HepG2 (cell line): ENCODE results near the gene BRAT1. TPM values are rescaled to one million over a fixed set of nuclear protein-coding genes. Genes with fewer than 3 reads are reported as not detected.

Source experiments
- ATAC-seq: fragments of 200-7000 bp; cut with Tn5 transposase; 3 replicates; pipeline ENCODE4 v1.9.1; 2020; ENCODE audit warnings: mild to moderate bottlenecking, moderate library complexity
- BruUV-seq: library from RNA; stranded (reverse); fragments of 400-500 nt; replicated peaks from 2 replicates; lab custom pipeline; 2021; lab: Mats Ljungman, UMichigan
- CTCF ChIA-PET: fragments of 300-600 bp; formaldehyde crosslinking; extraction: SDS; loops from one replicate; lab custom pipeline; 2021; ENCODE audit warnings: low total read pairs, inconsistent platforms, low intra/inter-chr PET ratio; lab: Yijun Ruan, JAX
- POLR2A ChIA-PET: fragments of 350-600 bp; sonication (Branson Sonifier 250); formaldehyde crosslinking; loops from one replicate; lab custom pipeline; 2020; ENCODE audit warnings: antibody characterized with exemption, inconsistent platforms; lab: Yijun Ruan, JAX
- DNase-seq: peaks from one replicate; pipeline ENCODE4 v3.0.0-alpha.2; 2015; ENCODE audit warnings: low spot score
- FAIRE-seq: peaks from 3 replicates; lab custom pipeline; 2011; peaks lifted over from hg19 to GRCh38; lab: Jason Lieb, UNC
- H2AFZ ChIP-seq: one replicate; pipeline ENCODE4 v1.6.1; 2011; ENCODE audit warnings: low read length, inconsistent platforms
- H3K27ac ChIP-seq: fragments of 300-600 bp; 3 replicates; pipeline ENCODE4 v1.8.0; 2011; ENCODE audit warnings: mixed run types, mild to moderate bottlenecking, mixed read lengths, low read length, inconsistent platforms; ENCODE audit not compliant: insufficient read depth; ENCODE audit errors: extremely low read length
- H3K27me3 ChIP-seq, 2 experiments: fragments of 200-600 bp in 1 of 2; 2 replicates in 1 of 2; 3 replicates in 1 of 2; pipeline versions ENCODE4 v1.6.0 to v1.8.0; 2011; ENCODE audit warnings: low read length in 2 of 2, mild to moderate bottlenecking in 2 of 2, moderate library complexity in 2 of 2, inconsistent platforms in 1 of 2; ENCODE audit not compliant: insufficient read depth in 2 of 2, control insufficient read depth in 1 of 2
- H3K36me3 ChIP-seq, 2 experiments: fragments of 200-600 bp in 1 of 2; replicated peaks in 1 of 2; 2 replicates in 1 of 2; 3 replicates in 1 of 2; pipeline versions ENCODE4 v1.5.1 to v1.8.0; 2011; ENCODE audit warnings: low read length in 2 of 2, inconsistent platforms in 1 of 2; ENCODE audit not compliant: insufficient read depth in 2 of 2, control insufficient read depth in 1 of 2
- H3K4me1 ChIP-seq: 2 replicates; pipeline ENCODE4 v1.5.1; 2012; ENCODE audit warnings: low read length, inconsistent platforms; ENCODE audit not compliant: insufficient read depth
- H3K4me2 ChIP-seq: 2 replicates; pipeline ENCODE4 v1.6.0; 2011; ENCODE audit warnings: low read depth, low read length, inconsistent platforms
- H3K4me3 ChIP-seq, 3 experiments: fragments of 200-600 bp in 1 of 3; sonication (generic), shearing (Covaris generic) in 1 of 3; replicated peaks in 1 of 3; 2 replicates each; pipeline ENCODE4 v1.5.1; 2011 to 2016; ENCODE audit warnings: low read length in 3 of 3, inconsistent platforms in 2 of 3, low read depth in 2 of 3, mild to moderate bottlenecking in 2 of 3, control low read depth in 1 of 3, mixed read lengths in 1 of 3; ENCODE audit not compliant: insufficient read depth in 1 of 3
- H3K79me2 ChIP-seq: one replicate; pipeline ENCODE4 v1.6.1; 2011; ENCODE audit warnings: low read length, inconsistent platforms; ENCODE audit not compliant: insufficient read depth
- H3K9ac ChIP-seq: 2 replicates; pipeline ENCODE4 v1.6.0; 2011; ENCODE audit warnings: mild to moderate bottlenecking, low read depth, low read length, inconsistent platforms; ENCODE audit not compliant: insufficient read depth
- H3K9me3 ChIP-seq: 2 replicates; pipeline ENCODE4 v1.5.1; 2012; ENCODE audit warnings: mild to moderate bottlenecking, low read length
- H4K20me1 ChIP-seq: 2 replicates; pipeline ENCODE4 v1.6.0; 2011; ENCODE audit warnings: inconsistent platforms, mild to moderate bottlenecking, low read length, moderate library complexity; ENCODE audit not compliant: insufficient read depth
- FOXC1 ChIP-seq: sonication (generic); formaldehyde crosslinking; IDR thresholded peaks from 2 replicates; pipeline ENCODE4 v1.8.0; 2022; ENCODE audit warnings: mild to moderate bottlenecking, missing genetic modification reagents, borderline replicate concordance
- MXD4 ChIP-seq: IDR thresholded peaks from 2 replicates; pipeline ENCODE4 v1.6.1; 2016; ENCODE audit warnings: mild to moderate bottlenecking, missing biosample characterization, missing genetic modification reagents
- STAT5B ChIP-seq: sonication (generic); formaldehyde crosslinking; IDR thresholded peaks from 2 replicates; pipeline ENCODE4 v1.4.0; 2020; ENCODE audit warnings: missing genetic modification reagents
- TBX2 ChIP-seq: sonication (generic); formaldehyde crosslinking; IDR thresholded peaks from 2 replicates; pipeline ENCODE4 v1.5.0; 2020; ENCODE audit warnings: missing genetic modification reagents, mild to moderate bottlenecking, borderline replicate concordance
- TCF12 ChIP-seq, 2 experiments: fragments of 450-650 bp in 1 of 2; sonication (generic) in 1 of 2; formaldehyde crosslinking in 1 of 2; IDR thresholded peaks; 2 replicates each; pipeline versions ENCODE4 v1.6.1 to v1.8.0; 2017 to 2022; ENCODE audit warnings: antibody characterized with exemption in 1 of 2, mild to moderate bottlenecking in 1 of 2, missing genetic modification reagents in 1 of 2, moderate library complexity in 1 of 2
- TOE1 ChIP-seq: sonication (generic); formaldehyde crosslinking; IDR thresholded peaks from 2 replicates; pipeline ENCODE4 v1.4.0; 2020; ENCODE audit warnings: mild to moderate bottlenecking, missing genetic modification reagents
- ZNF556 ChIP-seq: sonication (generic); formaldehyde crosslinking; IDR thresholded peaks from 2 replicates; pipeline ENCODE4 v1.4.0; 2020; ENCODE audit warnings: mild to moderate bottlenecking, missing genetic modification reagents, borderline replicate concordance
- ZNF839 ChIP-seq: sonication (generic); formaldehyde crosslinking; IDR thresholded peaks from 2 replicates; pipeline ENCODE4 v1.4.0; 2020; ENCODE audit warnings: missing genetic modification reagents, mild to moderate bottlenecking, borderline replicate concordance
- WGBS: methylation state at CpG from one replicate; pipeline ENCODE4 v1.1.6; 2017; ENCODE audit warnings: low lambda C conversion rate; 5-methylcytosine and 5-hydroxymethylcytosine counted together
- in situ Hi-C: cut with HindIII; loops from 2 replicates; pipeline ENCODE4 v1.10.0; 2017; ENCODE audit warnings: low pct_unique_long_range_greater_than_20kb; ENCODE audit not compliant: extremely low pct_ligation_motif_present
- intact Hi-C: fragments of 100-400 bp; cut with micrococcal nuclease; formaldehyde crosslinking; loops from one replicate; pipeline ENCODE4 v1.10.0; 2022; ENCODE audit not compliant: unreplicated experiment
- polyA plus RNA-seq, 8 experiments: library from polyadenylated mRNA; depleted of rRNA in 3 of 8; stranded (reverse) in 7 of 8; unstranded in 1 of 8; fragments of >200 nt; fragmentation: Illumina TruSeq in 4 of 8; extraction: Trizol in 4 of 8; gene quantifications; 2 replicates each; pipeline versions ENCODE4 v1.2.1 to v1.2.3, GENCODE V29; 2011 to 2016; ENCODE audit warnings: low read depth in 4 of 8, missing spikeins in 1 of 8, mixed read lengths in 1 of 8; ENCODE audit not compliant: insufficient read depth in 1 of 8
- total RNA-seq, 5 experiments: library from RNA; depleted of rRNA; stranded (reverse); fragments of >200 nt; fragmentation: Illumina TruSeq; extraction: Trizol; gene quantifications; 2 replicates each; pipeline ENCODE4 v1.2.3, GENCODE V29; 2016; ENCODE audit warnings: low read depth in 1 of 5
- TF ChIP-seq, protein P1 (sequence below): sonication (generic); formaldehyde crosslinking; IDR thresholded peaks from 2 replicates; pipeline ENCODE4 v1.8.1; 2023; ENCODE audit warnings: mild to moderate bottlenecking, missing genetic modification reagents
- TF ChIP-seq, protein P2 (sequence below): sonication (generic); formaldehyde crosslinking; IDR thresholded peaks from 2 replicates; pipeline ENCODE4 v1.8.0; 2023; ENCODE audit warnings: mild to moderate bottlenecking, missing genetic modification reagents
- TF ChIP-seq, protein P3 (sequence below): sonication (generic); formaldehyde crosslinking; IDR thresholded peaks from 2 replicates; pipeline ENCODE4 v1.5.0; 2020; ENCODE audit warnings: missing genetic modification reagents, mild to moderate bottlenecking, borderline replicate concordance
- TF ChIP-seq, protein P4 (sequence below): sonication (generic); formaldehyde crosslinking; IDR thresholded peaks from 2 replicates; pipeline ENCODE4 v1.5.1; 2020; ENCODE audit warnings: mild to moderate bottlenecking, missing genetic modification reagents
- TF ChIP-seq, protein P5 (sequence below): IDR thresholded peaks from 2 replicates; pipeline ENCODE4 v1.6.1; 2016; ENCODE audit warnings: missing biosample characterization, missing genetic modification reagents, low read depth
- TF ChIP-seq, protein P6 (sequence below): sonication (generic); formaldehyde crosslinking; IDR thresholded peaks from 2 replicates; pipeline ENCODE4 v1.4.0; 2020; ENCODE audit warnings: missing genetic modification reagents

Gene BRAT1
- total and polyA plus RNA-seq, 2 of the 13 experiments (the other 11 are each of a cell fraction or from before 2014, with no cell fraction given): 10.2 to 20.3 TPM

DNA sequence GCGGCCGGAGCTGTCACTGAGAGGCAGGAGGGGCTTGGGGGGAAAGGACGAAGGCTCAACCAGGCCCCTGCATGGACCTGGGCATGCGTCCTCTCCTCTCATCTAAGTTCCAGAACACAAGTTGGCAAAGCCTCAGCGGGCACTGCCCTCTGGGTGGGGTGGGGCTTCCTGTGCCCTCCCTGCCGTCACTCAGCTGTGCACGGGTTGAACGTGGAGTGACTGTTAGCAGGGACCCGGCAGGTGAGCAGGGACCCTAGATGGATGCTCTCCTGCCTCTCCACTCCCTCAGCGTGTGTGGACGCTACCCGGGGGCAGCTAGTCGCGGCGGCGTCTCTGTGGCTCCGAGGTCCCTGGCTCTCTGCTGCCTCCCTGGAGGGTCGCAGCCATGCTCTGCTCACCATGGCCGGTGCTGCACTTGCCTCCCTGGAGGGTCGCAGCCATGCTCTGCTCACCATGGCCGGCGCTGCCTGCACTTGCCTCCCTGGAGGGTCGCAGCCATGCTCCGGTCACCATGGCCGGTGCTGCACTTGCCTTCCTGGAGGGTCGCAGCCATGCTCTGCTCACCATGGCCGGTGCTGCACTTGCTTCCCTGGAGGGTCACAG, 40.0 kb upstream of the BRAT1 start:
- in situ Hi-C loops: no loop called here
- H3K9me3 ChIP-seq: no peaks in the 10 kb centered on the region
- TF ChIP-seq ZNF839 (CRISPR knock-in tag) (no peak), TOE1 (CRISPR knock-in tag) (no peak), ZNF556 (no peak), STAT5B (CRISPR knock-in tag) (no peak), TCF12 (IDR thresholded peaks at IDR 0.05) (no peak), TCF12 (CRISPR knock-in tag; IDR thresholded peaks at IDR 0.05) (no peak), TBX2 (CRISPR knock-in tag) (no peak), FOXC1 (no peak), MXD4 (no peak)
- TF ChIP-seq, protein P1, sequence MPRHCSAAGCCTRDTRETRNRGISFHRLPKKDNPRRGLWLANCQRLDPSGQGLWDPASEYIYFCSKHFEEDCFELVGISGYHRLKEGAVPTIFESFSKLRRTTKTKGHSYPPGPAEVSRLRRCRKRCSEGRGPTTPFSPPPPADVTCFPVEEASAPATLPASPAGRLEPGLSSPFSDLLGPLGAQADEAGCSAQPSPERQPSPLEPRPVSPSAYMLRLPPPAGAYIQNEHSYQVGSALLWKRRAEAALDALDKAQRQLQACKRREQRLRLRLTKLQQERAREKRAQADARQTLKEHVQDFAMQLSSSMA (CRISPR knock-in tag): no peak
- TF ChIP-seq, protein P2, sequence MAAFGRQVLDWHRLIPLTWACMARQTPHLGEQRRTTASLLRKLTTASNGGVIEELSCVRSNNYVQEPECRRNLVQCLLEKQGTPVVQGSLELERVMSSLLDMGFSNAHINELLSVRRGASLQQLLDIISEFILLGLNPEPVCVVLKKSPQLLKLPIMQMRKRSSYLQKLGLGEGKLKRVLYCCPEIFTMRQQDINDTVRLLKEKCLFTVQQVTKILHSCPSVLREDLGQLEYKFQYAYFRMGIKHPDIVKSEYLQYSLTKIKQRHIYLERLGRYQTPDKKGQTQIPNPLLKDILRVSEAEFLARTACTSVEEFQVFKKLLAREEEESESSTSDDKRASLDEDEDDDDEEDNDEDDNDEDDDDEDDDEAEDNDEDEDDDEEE (CRISPR knock-in tag): no peak
- TF ChIP-seq, protein P3, sequence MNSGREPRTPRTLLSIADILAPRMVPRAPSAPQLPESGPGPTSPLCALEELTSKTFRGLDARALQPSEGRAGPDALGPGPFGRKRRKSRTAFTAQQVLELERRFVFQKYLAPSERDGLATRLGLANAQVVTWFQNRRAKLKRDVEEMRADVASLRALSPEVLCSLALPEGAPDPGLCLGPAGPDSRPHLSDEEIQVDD (CRISPR knock-in tag): no peak
- TF ChIP-seq, protein P4, sequence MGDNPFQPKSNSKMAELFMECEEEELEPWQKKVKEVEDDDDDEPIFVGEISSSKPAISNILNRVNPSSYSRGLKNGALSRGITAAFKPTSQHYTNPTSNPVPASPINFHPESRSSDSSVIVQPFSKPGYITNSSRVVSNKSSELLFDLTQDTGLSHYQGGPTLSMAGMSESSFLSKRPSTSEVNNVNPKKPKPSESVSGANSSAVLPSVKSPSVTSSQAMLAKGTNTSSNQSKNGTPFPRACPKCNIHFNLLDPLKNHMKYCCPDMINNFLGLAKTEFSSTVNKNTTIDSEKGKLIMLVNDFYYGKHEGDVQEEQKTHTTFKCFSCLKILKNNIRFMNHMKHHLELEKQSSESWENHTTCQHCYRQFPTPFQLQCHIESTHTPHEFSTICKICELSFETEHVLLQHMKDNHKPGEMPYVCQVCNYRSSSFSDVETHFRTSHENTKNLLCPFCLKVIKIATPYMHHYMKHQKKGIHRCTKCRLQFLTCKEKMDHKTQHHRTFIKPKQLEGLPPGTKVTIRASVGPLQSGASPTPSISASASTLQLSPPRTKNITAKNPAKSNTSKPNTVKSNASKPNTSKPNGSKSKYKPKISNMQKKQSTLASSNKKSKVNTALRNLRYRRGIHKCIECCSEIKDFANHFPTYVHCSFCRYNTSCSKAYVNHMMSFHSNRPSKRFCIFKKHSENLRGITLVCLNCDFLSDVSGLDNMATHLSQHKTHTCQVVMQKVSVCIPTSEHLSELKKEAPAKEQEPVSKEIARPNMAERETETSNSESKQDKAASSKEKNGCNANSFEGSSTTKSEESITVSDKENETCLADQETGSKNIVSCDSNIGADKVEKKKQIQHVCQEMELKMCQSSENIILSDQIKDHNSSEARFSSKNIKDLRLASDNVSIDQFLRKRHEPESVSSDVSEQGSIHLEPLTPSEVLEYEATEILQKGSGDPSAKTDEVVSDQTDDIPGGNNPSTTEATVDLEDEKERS (CRISPR knock-in tag): no peak
- TF ChIP-seq, protein P5, sequence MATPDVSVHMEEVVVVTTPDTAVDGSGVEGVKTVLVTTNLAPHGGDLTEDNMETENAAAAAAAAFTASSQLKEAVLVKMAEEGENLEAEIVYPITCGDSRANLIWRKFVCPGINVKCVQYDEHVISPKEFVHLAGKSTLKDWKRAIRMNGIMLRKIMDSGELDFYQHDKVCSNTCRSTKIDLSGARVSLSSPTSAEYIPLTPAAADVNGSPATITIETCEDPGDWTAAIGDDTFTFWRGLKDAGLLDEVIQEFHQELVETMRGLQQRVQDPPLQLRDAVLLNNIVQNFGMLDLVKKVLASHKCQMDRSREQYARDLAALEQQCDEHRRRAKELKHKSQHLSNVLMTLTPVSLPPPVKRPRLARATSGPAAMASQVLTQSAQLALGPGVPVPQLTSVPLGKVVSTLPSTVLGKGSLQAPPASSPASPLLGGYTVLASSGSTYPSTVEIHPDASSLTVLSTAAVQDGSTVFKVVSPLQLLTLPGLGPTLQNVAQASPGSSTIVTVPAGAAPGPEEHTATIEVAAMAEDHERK (CRISPR knock-in tag): no peak
- TF ChIP-seq, protein P6, sequence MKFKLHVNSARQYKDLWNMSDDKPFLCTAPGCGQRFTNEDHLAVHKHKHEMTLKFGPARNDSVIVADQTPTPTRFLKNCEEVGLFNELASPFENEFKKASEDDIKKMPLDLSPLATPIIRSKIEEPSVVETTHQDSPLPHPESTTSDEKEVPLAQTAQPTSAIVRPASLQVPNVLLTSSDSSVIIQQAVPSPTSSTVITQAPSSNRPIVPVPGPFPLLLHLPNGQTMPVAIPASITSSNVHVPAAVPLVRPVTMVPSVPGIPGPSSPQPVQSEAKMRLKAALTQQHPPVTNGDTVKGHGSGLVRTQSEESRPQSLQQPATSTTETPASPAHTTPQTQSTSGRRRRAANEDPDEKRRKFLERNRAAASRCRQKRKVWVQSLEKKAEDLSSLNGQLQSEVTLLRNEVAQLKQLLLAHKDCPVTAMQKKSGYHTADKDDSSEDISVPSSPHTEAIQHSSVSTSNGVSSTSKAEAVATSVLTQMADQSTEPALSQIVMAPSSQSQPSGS: no peak
- TF ChIP-seq, all 625 proteins: peak for 0
- FAIRE-seq (no peak), ATAC-seq (no peak), DNase-seq (no peak)
- POLR2A ChIA-PET: no interaction called here
- no peaks in the 10 kb centered on the region for H3K4me1 ChIP-seq
- H4K20me1 ChIP-seq: no peaks in the 10 kb centered on the region
- no peaks in the 10 kb centered on the region for H3K79me2 ChIP-seq
- H3K4me3 ChIP-seq: no peak overlapping the region
- H3K27me3 ChIP-seq: no peaks in the 10 kb centered on the region
- no peak overlapping the region for H3K4me2 ChIP-seq
- H2AFZ ChIP-seq: no peak overlapping the region
- no peak overlapping the region for H3K9ac ChIP-seq
- 97% methylated on average over 4 of the region's 27 CpGs for WGBS
- H3K36me3 ChIP-seq: no peaks in the 10 kb centered on the region
- intact Hi-C loops: no loop called here
- no TSS peak for BruUV-seq
- H3K27ac ChIP-seq: no peak overlapping the region
- CTCF ChIA-PET: no interaction called here
